GM06990 (cell line): Measurements from ENCODE around the gene EPSTI1.

ENCODE experiments used
- DNase-seq: peaks from one replicate; pipeline ENCODE4 v3.0.0-alpha.2; 2011; ENCODE audit not compliant: insufficient read length; ENCODE audit errors: extremely low read depth
- H3K27me3 ChIP-seq: replicated peaks from 2 replicates; pipeline ENCODE4 v1.6.0; 2011; ENCODE audit warnings: low read length; ENCODE audit not compliant: control insufficient read depth, insufficient read depth
- H3K36me3 ChIP-seq: 2 replicates; pipeline ENCODE4 v1.5.1; 2011; ENCODE audit warnings: low read length; ENCODE audit not compliant: control insufficient read depth, insufficient read depth
- H3K4me3 ChIP-seq: replicated peaks from 2 replicates; pipeline ENCODE4 v1.5.1; 2011; ENCODE audit warnings: low read depth, mild to moderate bottlenecking, control low read depth, low read length
- CTCF ChIP-seq: IDR thresholded peaks from 2 replicates; pipeline ENCODE4 v1.5.1; 2011; ENCODE audit warnings: low read length, control low read depth, mild to moderate bottlenecking, inconsistent platforms; ENCODE audit not compliant: insufficient read depth, poor library complexity, severe bottlenecking

EPSTI1 gene

GRCh38 chr13:43033038-43033437 is 41.0 kb upstream of the EPSTI1 start:
- peaks cover 3% of the 10 kb centered on the region for H3K36me3 ChIP-seq
- no peak for DNase-seq

GRCh38 chr13:43031881-43032280 is 39.8 kb upstream of the EPSTI1 start:
- no peak for DNase-seq
- H3K4me3 ChIP-seq = no peak overlapping the region
- no peak for TF ChIP-seq CTCF
- H3K36me3 ChIP-seq = peaks cover 3% of the 10 kb centered on the region
- no peaks in the 10 kb centered on the region for H3K27me3 ChIP-seq

More at GRCh38 chr13:43033038-43033437, 41.0 kb upstream of the EPSTI1 start:
- no peak for TF ChIP-seq CTCF
- Histone ChIP-seq H3K4me3 (no peak overlapping the region), H3K27me3 (no peaks in the 10 kb centered on the region)

DNA sequence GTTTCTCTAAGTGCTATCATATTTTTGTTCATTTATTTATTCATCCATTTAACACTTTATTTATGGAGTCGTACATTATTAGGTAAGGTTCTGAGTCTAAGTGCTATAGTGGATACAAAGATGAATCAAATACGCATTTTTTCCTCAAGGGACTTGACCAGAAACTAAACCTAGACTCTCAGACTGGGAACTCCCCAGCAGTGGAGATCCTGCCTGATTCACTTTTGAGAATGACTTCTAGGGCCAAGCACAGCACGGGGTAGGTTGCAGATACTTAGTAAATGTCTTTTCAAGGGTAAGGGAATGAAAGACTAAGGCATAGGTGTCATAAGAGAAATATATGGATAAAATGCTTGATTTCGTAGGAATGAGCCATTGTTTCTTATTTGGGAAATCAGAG is 38.5 kb upstream of the EPSTI1 start:
- H3K27me3 ChIP-seq = no peaks in the 10 kb centered on the region
- H3K36me3 ChIP-seq = no peaks in the 10 kb centered on the region; the same call in 1 of the 2 replicates
- no peak overlapping the region for H3K4me3 ChIP-seq
- TF ChIP-seq CTCF = no peak
- DNase-seq = no peak

GRCh38 chr13:43026262-43026661 is 34.2 kb upstream of the EPSTI1 start:
- no peak overlapping the region for H3K4me3 ChIP-seq
- H3K36me3 ChIP-seq = no peaks in the 10 kb centered on the region
- DNase-seq = no peak
- no peaks in the 10 kb centered on the region for H3K27me3 ChIP-seq
- no peak for TF ChIP-seq CTCF

DNA sequence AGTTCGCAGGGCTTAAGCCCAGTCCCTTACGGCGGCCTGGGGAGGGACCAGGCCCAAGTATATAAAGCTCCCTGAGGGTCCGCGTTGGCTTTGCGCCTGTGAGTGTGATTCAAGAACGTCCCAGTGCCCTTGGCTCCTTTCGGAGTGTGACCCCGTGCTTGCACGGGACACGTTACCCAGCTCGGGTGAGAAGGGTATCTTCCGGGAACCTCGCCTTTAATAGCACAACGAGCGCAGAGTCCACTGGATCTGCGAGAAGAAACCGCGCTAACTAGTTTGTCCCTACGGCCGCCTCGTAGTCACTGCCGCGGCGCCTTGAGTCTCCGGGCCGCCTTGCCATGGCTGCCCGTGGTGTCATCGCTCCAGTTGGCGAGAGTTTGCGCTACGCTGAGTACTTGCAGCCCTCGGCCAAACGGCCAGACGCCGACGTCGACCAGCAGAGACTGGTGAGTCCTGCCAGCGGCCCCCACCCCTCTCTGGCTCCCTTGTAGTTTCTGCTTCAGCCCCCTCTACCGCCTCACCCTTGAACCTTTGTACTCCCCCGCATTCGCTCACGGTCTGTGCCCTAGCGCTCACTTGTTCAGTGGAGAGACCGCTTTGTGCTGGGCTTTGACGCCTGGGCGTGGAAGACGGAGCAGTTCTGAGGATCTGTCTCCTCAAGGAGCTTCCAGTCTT is 31.4 kb upstream of the EPSTI1 start, which contains the start of gene DNAJC15:
Gene DNAJC15 (plus strand): TSS at position 298 of the 675 bp plus-strand sequence. CDS start 41 bp downstream, at position 339.
- DNase-seq = peak; percentile 87
- peak; percentile 16 for TF ChIP-seq CTCF
- H3K4me3 ChIP-seq = peak within 1 kb of the TSS; percentile 61
- no peaks in the 10 kb centered on the region for H3K27me3 ChIP-seq
- no peaks in the 10 kb centered on the region for H3K36me3 ChIP-seq

DNA sequence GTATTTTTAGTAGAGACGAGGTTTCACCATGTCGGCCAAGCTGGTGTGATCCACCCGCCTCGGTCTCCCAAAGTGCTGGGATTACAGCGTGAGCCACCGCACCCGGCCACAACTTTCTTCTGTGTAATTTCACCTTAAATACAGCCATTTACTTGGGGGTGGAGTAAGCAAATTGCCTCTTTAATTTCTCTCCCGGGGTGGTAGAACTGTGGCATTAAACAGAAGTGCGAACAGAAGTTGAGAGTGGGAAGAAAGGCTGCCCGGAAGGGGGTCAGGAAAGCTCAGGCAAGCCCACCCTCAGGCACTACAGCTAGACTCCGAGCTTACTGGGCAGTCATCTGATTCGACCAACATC is 30.9 kb upstream of the EPSTI1 start:
- DNase-seq = no peak
- Histone ChIP-seq H3K4me3 (peak overlapping the region; percentile 61), H3K36me3 (no peaks in the 10 kb centered on the region), H3K27me3 (no peaks in the 10 kb centered on the region)
- no peak for TF ChIP-seq CTCF
